ENCODE data around the gene COL4A6. TPM values are rescaled to one million over a fixed set of nuclear protein-coding genes. Genes with fewer than 3 reads are reported as not detected.

COL4A6 gene
- total RNA-seq, 1 donor from 2014 or later, result 21.1 TPM

DNA sequence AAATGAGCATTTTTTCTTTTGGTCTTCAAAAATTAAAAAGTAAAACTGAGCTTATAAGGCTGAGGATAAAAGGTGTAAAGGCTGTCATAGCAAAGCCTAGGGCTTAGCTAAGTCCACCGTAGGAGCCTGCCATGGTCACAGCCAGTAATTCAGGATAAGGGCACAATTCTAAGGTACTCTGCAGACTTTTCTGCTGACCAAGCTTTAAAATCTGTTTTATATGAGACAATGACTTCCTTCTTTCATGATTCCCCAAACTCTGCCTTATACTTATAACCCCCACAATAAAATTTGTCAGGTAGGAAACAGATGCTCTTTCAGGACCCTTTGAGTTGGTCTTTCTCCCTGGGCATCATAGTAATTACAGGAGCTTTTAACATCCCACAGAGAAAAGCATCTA lies 138.5 kb downstream of the COL4A6 start:
- no peak for FAIRE-seq
- H3K4me3 ChIP-seq (ENCODE audit: low read depth, low read length), result no peak overlapping the region
- no peaks in the 10 kb centered on the region for H3K27me3 ChIP-seq (ENCODE audit: control insufficient read depth, insufficient read depth, low read length)
- H3K36me3 ChIP-seq (ENCODE audit: control insufficient read depth, insufficient read depth, low read length), result no peaks in the 10 kb centered on the region
- no peak for DNase-seq (ENCODE audit: low read depth)
- TF ChIP-seq, protein P1, sequence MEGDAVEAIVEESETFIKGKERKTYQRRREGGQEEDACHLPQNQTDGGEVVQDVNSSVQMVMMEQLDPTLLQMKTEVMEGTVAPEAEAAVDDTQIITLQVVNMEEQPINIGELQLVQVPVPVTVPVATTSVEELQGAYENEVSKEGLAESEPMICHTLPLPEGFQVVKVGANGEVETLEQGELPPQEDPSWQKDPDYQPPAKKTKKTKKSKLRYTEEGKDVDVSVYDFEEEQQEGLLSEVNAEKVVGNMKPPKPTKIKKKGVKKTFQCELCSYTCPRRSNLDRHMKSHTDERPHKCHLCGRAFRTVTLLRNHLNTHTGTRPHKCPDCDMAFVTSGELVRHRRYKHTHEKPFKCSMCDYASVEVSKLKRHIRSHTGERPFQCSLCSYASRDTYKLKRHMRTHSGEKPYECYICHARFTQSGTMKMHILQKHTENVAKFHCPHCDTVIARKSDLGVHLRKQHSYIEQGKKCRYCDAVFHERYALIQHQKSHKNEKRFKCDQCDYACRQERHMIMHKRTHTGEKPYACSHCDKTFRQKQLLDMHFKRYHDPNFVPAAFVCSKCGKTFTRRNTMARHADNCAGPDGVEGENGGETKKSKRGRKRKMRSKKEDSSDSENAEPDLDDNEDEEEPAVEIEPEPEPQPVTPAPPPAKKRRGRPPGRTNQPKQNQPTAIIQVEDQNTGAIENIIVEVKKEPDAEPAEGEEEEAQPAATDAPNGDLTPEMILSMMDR (IDR thresholded peaks at IDR 0.05; ENCODE audit: insufficient read depth, low read length, severe bottlenecking), result no peak

DNA sequence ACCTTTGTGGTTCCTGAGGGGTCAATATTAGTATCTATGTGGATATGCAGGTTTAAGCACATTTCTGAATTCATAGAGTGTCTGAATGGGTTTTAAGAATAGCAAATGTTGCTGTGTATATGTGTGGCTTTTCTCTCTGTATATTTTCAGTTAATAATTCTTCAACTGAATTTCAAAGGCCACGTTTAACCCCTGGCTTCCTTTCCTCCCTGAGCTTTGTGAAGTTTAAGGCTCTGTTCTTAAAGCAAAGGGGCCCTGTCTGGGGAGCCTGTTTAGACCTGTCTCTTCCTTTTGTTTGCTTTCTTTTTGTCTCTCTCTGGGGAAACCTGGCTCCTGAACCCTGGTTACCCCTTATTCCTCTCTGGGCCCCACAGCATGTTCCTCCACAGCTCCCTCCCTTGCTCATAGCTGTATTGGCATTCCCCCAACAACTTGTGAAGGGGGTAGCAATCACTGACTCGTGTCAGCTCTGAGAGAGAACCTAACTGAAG lies 139.1 kb downstream of the COL4A6 start:
- H3K27me3 ChIP-seq (ENCODE audit: control insufficient read depth, insufficient read depth, low read length), result no peaks in the 10 kb centered on the region
- TF ChIP-seq, protein P1 (IDR thresholded peaks at IDR 0.05; ENCODE audit: insufficient read depth, low read length, severe bottlenecking), result no peak
- DNase-seq (ENCODE audit: low read depth), result peak; percentile 86
- no peak overlapping the region for H3K4me3 ChIP-seq (ENCODE audit: low read depth, low read length)
- no peaks in the 10 kb centered on the region for H3K36me3 ChIP-seq (ENCODE audit: control insufficient read depth, insufficient read depth, low read length)
- FAIRE-seq, result no peak

DNA sequence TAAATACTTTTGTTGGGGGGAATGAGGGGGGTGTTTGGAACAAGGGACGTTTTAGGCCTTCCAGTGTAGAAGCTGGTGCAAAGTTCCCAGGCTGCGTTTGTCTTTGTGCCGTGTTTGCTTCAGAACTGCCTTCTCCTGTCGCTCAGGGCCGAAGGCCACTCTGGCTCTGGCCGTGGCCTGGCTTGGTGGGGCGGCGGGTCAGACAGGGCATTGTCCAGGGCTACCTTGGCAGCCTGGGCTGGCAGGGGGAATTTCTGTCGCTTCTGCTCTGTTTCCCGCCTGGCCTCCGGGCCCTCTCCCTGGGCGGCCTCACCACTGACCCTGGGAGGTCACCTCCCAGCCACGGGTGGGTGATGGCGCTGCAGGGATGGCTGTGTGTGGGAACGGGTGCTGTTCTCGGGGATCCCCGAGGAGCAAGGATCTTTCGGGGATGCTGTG lies 140.0 kb downstream of the COL4A6 start:
- no peak for DNase-seq (ENCODE audit: low read depth)
- FAIRE-seq, result no peak
- H3K36me3 ChIP-seq (ENCODE audit: control insufficient read depth, insufficient read depth, low read length), result no peaks in the 10 kb centered on the region
- H3K27me3 ChIP-seq (ENCODE audit: control insufficient read depth, insufficient read depth, low read length), result no peaks in the 10 kb centered on the region
- TF ChIP-seq, protein P1 (IDR thresholded peaks at IDR 0.05; ENCODE audit: insufficient read depth, low read length, severe bottlenecking), result no peak
- H3K4me3 ChIP-seq (ENCODE audit: low read depth, low read length), result no peak overlapping the region

DNA sequence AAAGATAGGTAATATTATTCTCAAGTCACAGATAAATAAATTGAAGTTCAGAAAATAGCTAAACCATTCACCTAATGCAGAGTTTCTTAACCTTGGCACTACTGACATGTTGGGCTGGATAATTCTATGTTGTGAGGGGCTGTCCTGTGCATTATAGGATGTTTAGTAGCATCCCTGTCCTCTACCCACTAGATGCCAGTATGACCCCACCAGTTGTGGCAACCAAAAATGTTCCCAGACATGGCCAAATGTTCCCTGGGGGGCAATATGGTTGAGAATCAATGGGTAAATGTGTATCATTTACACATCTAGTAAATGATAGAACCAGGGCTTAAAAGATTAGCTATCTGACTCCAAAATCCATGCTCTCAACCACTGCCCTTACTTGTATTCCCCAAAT lies 140.9 kb downstream of the COL4A6 start:
- no peaks in the 10 kb centered on the region for H3K27me3 ChIP-seq (ENCODE audit: control insufficient read depth, insufficient read depth, low read length)
- TF ChIP-seq, protein P1 (IDR thresholded peaks at IDR 0.05; ENCODE audit: insufficient read depth, low read length, severe bottlenecking), result no peak
- FAIRE-seq, result no peak

DNA sequence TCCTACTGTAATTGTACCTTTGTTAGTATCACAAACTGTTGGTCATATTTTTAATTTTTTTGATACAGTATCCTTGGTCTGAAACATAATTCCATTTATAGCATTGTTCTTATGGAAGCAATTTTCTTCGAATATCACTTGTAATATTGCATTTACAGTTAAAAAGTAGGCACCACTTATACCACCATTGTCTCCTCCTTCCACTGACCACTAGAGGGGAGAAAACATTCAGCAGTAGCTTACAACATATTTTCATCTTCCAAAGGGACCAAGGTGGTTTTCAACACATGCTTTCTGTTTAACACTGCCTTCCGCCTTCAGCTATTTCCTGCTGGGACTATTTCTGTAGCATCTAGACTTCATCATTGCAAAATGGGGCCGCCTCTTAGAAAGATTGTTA lies 146.2 kb downstream of the COL4A6 start:
- no peak for DNase-seq (ENCODE audit: low read depth)
- Histone ChIP-seq H3K27me3 (ENCODE audit: control insufficient read depth, insufficient read depth, low read length) (no peaks in the 10 kb centered on the region), H3K4me3 (ENCODE audit: low read depth, low read length) (no peak overlapping the region), H3K36me3 (ENCODE audit: control insufficient read depth, insufficient read depth, low read length) (no peaks in the 10 kb centered on the region)
- no peak for FAIRE-seq
- TF ChIP-seq, protein P1 (IDR thresholded peaks at IDR 0.05; ENCODE audit: insufficient read depth, low read length, severe bottlenecking), result no peak

More for the DNA sequence above, 140.9 kb downstream of the COL4A6 start:
- Histone ChIP-seq H3K36me3 (ENCODE audit: control insufficient read depth, insufficient read depth, low read length) (no peaks in the 10 kb centered on the region), H3K4me3 (ENCODE audit: low read depth, low read length) (no peak overlapping the region)
- no peak for DNase-seq (ENCODE audit: low read depth)

DNA sequence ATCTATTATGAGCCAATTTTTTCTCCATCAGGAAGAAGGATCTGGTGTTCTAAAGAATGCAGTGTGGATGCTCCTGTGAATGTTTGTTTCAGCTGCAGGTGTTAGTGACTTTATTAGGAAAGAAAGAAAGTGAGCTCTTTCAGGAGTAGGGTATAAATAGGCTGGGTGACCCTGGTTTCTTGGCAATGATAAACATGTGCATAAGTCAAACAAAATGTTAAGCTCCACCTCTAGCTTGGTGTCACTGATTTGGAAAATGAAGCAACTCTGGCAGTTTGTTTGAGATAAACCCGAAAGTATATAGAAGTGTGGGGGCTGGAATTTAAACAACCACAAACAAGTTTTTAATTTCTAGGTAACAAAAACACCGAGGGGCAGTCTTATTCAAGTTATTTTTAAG lies 152.3 kb downstream of the COL4A6 start:
- TF ChIP-seq, protein P1 (IDR thresholded peaks at IDR 0.05; ENCODE audit: insufficient read depth, low read length, severe bottlenecking), result no peak
- no peak for FAIRE-seq
- no peak overlapping the region for H3K4me3 ChIP-seq (ENCODE audit: low read depth, low read length)
- no peak for DNase-seq (ENCODE audit: low read depth)
- no peaks in the 10 kb centered on the region for H3K27me3 ChIP-seq (ENCODE audit: control insufficient read depth, insufficient read depth, low read length)
- H3K36me3 ChIP-seq (ENCODE audit: control insufficient read depth, insufficient read depth, low read length), result no peaks in the 10 kb centered on the region
